Measurements from ENCODE around the gene AMIGO2. TPM values are rescaled to one million over a fixed set of nuclear protein-coding genes. Genes with fewer than 3 reads are reported as not detected.

The AMIGO2 gene
- total and polyA plus RNA-seq, 2 donors (not counting 1 experiment from before 2014, with no cell fraction given): 6.9 to 12.4 TPM

- no peaks in the 10 kb centered on the region for H3K27me3 ChIP-seq (ENCODE audit: control insufficient read depth, insufficient read depth, low read length)
- DNase-seq (ENCODE audit: low read depth in 2 of 2): no peak
- H3K4me2 ChIP-seq (ENCODE audit: extremely low read depth, insufficient read depth, low read length): no peak overlapping the region
- H3K9me3 ChIP-seq (ENCODE audit: control insufficient read depth, insufficient read depth, low read depth, low read length): no peaks in the 10 kb centered on the region
- H2AFZ ChIP-seq (ENCODE audit: low read length): no peak overlapping the region
- TF ChIP-seq CTCF (conservative IDR thresholded peaks at IDR 0.05 in 1 of 2, IDR thresholded peaks at IDR 0.05 in 1 of 2; ENCODE audit: low read depth in 1 of 2, low read length in 2 of 2) (no peak), EZH2 (IDR thresholded peaks at IDR 0.05; ENCODE audit: low read length, missing control alignments) (no peak)
- no peaks in the 10 kb centered on the region for H3K79me2 ChIP-seq (ENCODE audit: control insufficient read depth, insufficient read depth, low read length)
- no peaks in the 10 kb centered on the region for H3K4me1 ChIP-seq (ENCODE audit: control insufficient read depth, extremely low read depth, insufficient read depth, low read length)
- no peaks in the 10 kb centered on the region for H3K36me3 ChIP-seq (ENCODE audit: control insufficient read depth, insufficient read depth, low read length)
- H4K20me1 ChIP-seq (ENCODE audit: control insufficient read depth, extremely low read depth, insufficient read depth, low read length): no peaks in the 10 kb centered on the region
- H3K9ac ChIP-seq (ENCODE audit: insufficient read depth, low read length): no peak overlapping the region
- H3K27ac ChIP-seq (ENCODE audit: insufficient read depth, low read length): no peak overlapping the region
- H3K4me3 ChIP-seq (replicated peaks in 1 of 4; ENCODE audit: control extremely low read depth in 1 of 4, insufficient read depth in 1 of 4, low read depth in 3 of 4, low read length in 4 of 4): no peak overlapping the region
Measured at GRCh38 chr12:47067771-47068431, 11.9 kb downstream of the AMIGO2 start.

GRCh38 chr12:47067176-47067575 lies 12.6 kb downstream of the AMIGO2 start:
- H3K27me3 ChIP-seq (ENCODE audit: control insufficient read depth, insufficient read depth, low read length): no peaks in the 10 kb centered on the region
- TF ChIP-seq CTCF (conservative IDR thresholded peaks at IDR 0.05 in 1 of 2, IDR thresholded peaks at IDR 0.05 in 1 of 2; ENCODE audit: low read depth in 1 of 2, low read length in 2 of 2): no peak
- no peak for TF ChIP-seq EZH2 (IDR thresholded peaks at IDR 0.05; ENCODE audit: low read length, missing control alignments)
- H3K36me3 ChIP-seq (ENCODE audit: control insufficient read depth, insufficient read depth, low read length): no peaks in the 10 kb centered on the region
- no peak for DNase-seq (ENCODE audit: low read depth in 2 of 2)
- no peak overlapping the region for H3K4me3 ChIP-seq (replicated peaks in 1 of 4; ENCODE audit: control extremely low read depth in 1 of 4, insufficient read depth in 1 of 4, low read depth in 3 of 4, low read length in 4 of 4)
- H2AFZ ChIP-seq (ENCODE audit: low read length): no peak overlapping the region
- H3K27ac ChIP-seq (ENCODE audit: insufficient read depth, low read length): no peak overlapping the region
- no peaks in the 10 kb centered on the region for H4K20me1 ChIP-seq (ENCODE audit: control insufficient read depth, extremely low read depth, insufficient read depth, low read length)
- H3K4me1 ChIP-seq (ENCODE audit: control insufficient read depth, extremely low read depth, insufficient read depth, low read length): no peaks in the 10 kb centered on the region
- H3K79me2 ChIP-seq (ENCODE audit: control insufficient read depth, insufficient read depth, low read length): no peaks in the 10 kb centered on the region
- no peak overlapping the region for H3K4me2 ChIP-seq (ENCODE audit: extremely low read depth, insufficient read depth, low read length)
- no peak overlapping the region for H3K9ac ChIP-seq (ENCODE audit: insufficient read depth, low read length)
- no peaks in the 10 kb centered on the region for H3K9me3 ChIP-seq (ENCODE audit: control insufficient read depth, insufficient read depth, low read depth, low read length)

- Histone ChIP-seq H3K79me2 (ENCODE audit: control insufficient read depth, insufficient read depth, low read length) (no peaks in the 10 kb centered on the region), H3K27me3 (ENCODE audit: control insufficient read depth, insufficient read depth, low read length) (no peaks in the 10 kb centered on the region), H4K20me1 (ENCODE audit: control insufficient read depth, extremely low read depth, insufficient read depth, low read length) (no peaks in the 10 kb centered on the region), H3K9ac (ENCODE audit: insufficient read depth, low read length) (no peak overlapping the region), H2AFZ (ENCODE audit: low read length) (no peak overlapping the region), H3K4me2 (ENCODE audit: extremely low read depth, insufficient read depth, low read length) (no peak overlapping the region), H3K36me3 (ENCODE audit: control insufficient read depth, insufficient read depth, low read length) (no peaks in the 10 kb centered on the region), H3K4me1 (ENCODE audit: control insufficient read depth, extremely low read depth, insufficient read depth, low read length) (no peaks in the 10 kb centered on the region), H3K4me3 (replicated peaks in 1 of 4; ENCODE audit: control extremely low read depth in 1 of 4, insufficient read depth in 1 of 4, low read depth in 3 of 4, low read length in 4 of 4) (no peak overlapping the region), H3K9me3 (ENCODE audit: control insufficient read depth, insufficient read depth, low read depth, low read length) (no peaks in the 10 kb centered on the region), H3K27ac (ENCODE audit: insufficient read depth, low read length) (no peak overlapping the region)
- DNase-seq (ENCODE audit: low read depth in 2 of 2): peak; percentile 61 to 87
- TF ChIP-seq EZH2 (IDR thresholded peaks at IDR 0.05; ENCODE audit: low read length, missing control alignments): no peak
- TF ChIP-seq CTCF (conservative IDR thresholded peaks at IDR 0.05 in 1 of 2, IDR thresholded peaks at IDR 0.05 in 1 of 2; ENCODE audit: low read depth in 1 of 2, low read length in 2 of 2): no peak
Measured at GRCh38 chr12:47066278-47067025, 13.3 kb downstream of the AMIGO2 start.

All from fibroblast of lung (primary cell).